Fibroblast of skin of abdomen (primary cell): Measurements from ENCODE around the gene ZNF121.
A peak's percentile ranks its signal among the peaks of the same experiment; 100 is the strongest.

Experiments
- DNase-seq: peaks from one replicate; pipeline ENCODE4 v3.0.0-alpha.2; 2013

Gene ZNF121

GRCh38 chr19:9538183-9539058, 45.9 kb downstream of the ZNF121 start, which contains the start of gene ZNF426:
Gene ZNF426 (minus strand): TSS chr19:9538645. CDS start chr19:9536232, 2,413 bp downstream.
- peak; percentile 91 for DNase-seq

- DNase-seq: no peak
Observed at GRCh38 chr19:9535934-9536333, 48.4 kb downstream of the ZNF121 start.

GRCh38 chr19:9531933-9532332, 52.4 kb downstream of the ZNF121 start:
- no peak for DNase-seq

- DNase-seq: no peak
Observed at GRCh38 chr19:9528757-9529336, 55.5 kb downstream of the ZNF121 start.

GRCh38 chr19:9523885-9524474, 60.3 kb downstream of the ZNF121 start:
- DNase-seq: no peak
